PC-3 (cell line): ENCODE data around the gene TAF11L14. TPM values are rescaled to one million over a fixed set of nuclear protein-coding genes. Genes with fewer than 3 reads are reported as not detected.
A peak's percentile ranks its signal among the peaks of the same experiment; 100 is the strongest.

ENCODE experiments used
- ATAC-seq: fragments of 200-7000 bp; cut with Tn5 transposase; 2 replicates; pipeline ENCODE4 v1.9.1; 2020; ENCODE audit warnings: mild to moderate bottlenecking, moderate library complexity
- BruUV-seq: library from RNA; stranded (reverse); fragments of 400-500 nt; replicated peaks from 2 replicates; lab custom pipeline; 2021; lab: Mats Ljungman, UMichigan
- CTCF ChIA-PET: fragments of 300-600 bp; sonication (Branson Sonifier 250); formaldehyde crosslinking; loops from one replicate; lab custom pipeline; 2022; ENCODE audit warnings: antibody characterized with exemption; lab: Charles Lee
- POLR2A ChIA-PET: fragments of 300-600 bp; sonication (Branson Sonifier 250); formaldehyde crosslinking; loops from one replicate; lab custom pipeline; 2022; ENCODE audit warnings: antibody characterized with exemption; ENCODE audit not compliant: unreplicated experiment; lab: Charles Lee
- DNase-seq: peaks from one replicate; pipeline ENCODE4 v3.0.0-alpha.2; 2015
- H2AFZ ChIP-seq: fragments of 300-600 bp; sonication (generic); 2 replicates; pipeline ENCODE4 v1.6.0; 2016; ENCODE audit warnings: antibody characterized with exemption, low read length
- H3F3A ChIP-seq: fragments of 300-600 bp; sonication (generic); one replicate; pipeline ENCODE4 v1.6.0; 2017; ENCODE audit warnings: antibody characterized with exemption, low read length, control low read depth, mild to moderate bottlenecking; ENCODE audit not compliant: unreplicated experiment
- H3K27ac ChIP-seq: fragments of 300-600 bp; sonication (generic); 2 replicates; pipeline ENCODE4 v1.5.1; 2016; ENCODE audit warnings: mild to moderate bottlenecking, low read length
- H3K27me3 ChIP-seq: fragments of 300-600 bp; sonication (generic); 2 replicates; pipeline ENCODE4 v1.6.1; 2016; ENCODE audit warnings: low read length, mixed read lengths
- H3K36me3 ChIP-seq: fragments of 300-600 bp; sonication (generic); 2 replicates; pipeline ENCODE4 v1.6.1; 2016; ENCODE audit warnings: low read depth, mixed run types, low read length, mixed read lengths
- H3K4me1 ChIP-seq: fragments of 300-600 bp; sonication (generic); 2 replicates; pipeline ENCODE4 v1.5.1; 2016; ENCODE audit warnings: low read length; ENCODE audit not compliant: insufficient read depth
- H3K4me2 ChIP-seq: fragments of 300-600 bp; sonication (generic); 2 replicates; pipeline ENCODE4 v1.6.0; 2016; ENCODE audit warnings: low read length
- H3K4me3 ChIP-seq: fragments of 300-600 bp; sonication (generic); 2 replicates; pipeline ENCODE4 v1.5.1; 2016; ENCODE audit warnings: mild to moderate bottlenecking, low read length, mixed read lengths
- H3K79me2 ChIP-seq: fragments of 300-600 bp; sonication (generic); 2 replicates; pipeline ENCODE4 v1.6.1; 2017; ENCODE audit warnings: low read length, mixed read lengths
- H3K9ac ChIP-seq: fragments of 300-600 bp; sonication (generic); 2 replicates; pipeline ENCODE4 v1.6.0; 2016; ENCODE audit warnings: mild to moderate bottlenecking, low read length
- H3K9me2 ChIP-seq: fragments of 300-600 bp; sonication (generic); replicated peaks from 2 replicates; pipeline ENCODE4 v1.6.1; 2016; ENCODE audit warnings: mixed run types, low read length, mixed read lengths
- H3K9me3 ChIP-seq: fragments of 300-600 bp; sonication (generic); 2 replicates; pipeline ENCODE4 v1.6.1; 2016; ENCODE audit warnings: low read length, mixed read lengths
- H4K20me1 ChIP-seq: fragments of 300-600 bp; sonication (generic); 2 replicates; pipeline ENCODE4 v1.6.1; 2016; ENCODE audit warnings: low read length, mixed read lengths
- CTCF ChIP-seq: fragments of 300-600 bp; sonication (generic); conservative IDR thresholded peaks from 2 replicates; pipeline ENCODE4 v1.5.1; 2017; ENCODE audit warnings: antibody characterized with exemption, low read depth, mild to moderate bottlenecking, low read length
- EZH2 ChIP-seq: fragments of 300-600 bp; sonication (generic); IDR thresholded peaks from one replicate; pipeline ENCODE4 v1.6.1; 2017; ENCODE audit warnings: antibody characterized with exemption, mild to moderate bottlenecking, low read length; ENCODE audit not compliant: unreplicated experiment
- EZH2phosphoT487 ChIP-seq: fragments of 300-600 bp; sonication (generic); IDR thresholded peaks from 2 replicates; pipeline ENCODE4 v1.6.1; 2018; ENCODE audit warnings: mild to moderate bottlenecking, antibody characterized with exemption, low read length, borderline replicate concordance
- intact Hi-C: fragments of 100-400 bp; cut with micrococcal nuclease; formaldehyde crosslinking; loops from 2 replicates; pipeline ENCODE4 v1.9.0; 2023
- total RNA-seq: library from RNA; depleted of rRNA; stranded (reverse); fragments of >200 nt; gene quantifications from 2 replicates; pipeline ENCODE4 v1.2.3, GENCODE V29; 2014

Gene TAF11L14
- total RNA-seq, 1 experiment from 2014 or later = not detected

- Histone ChIP-seq H3K79me2 (no peaks in the 10 kb centered on the region), H3K27ac (no peak overlapping the region), H3K9me2 (no peaks in the 10 kb centered on the region), H2AFZ (no peak overlapping the region), H3K9me3 (no peaks in the 10 kb centered on the region), H3K9ac (no peak overlapping the region), H3F3A (no peaks in the 10 kb centered on the region), H3K4me2 (no peak overlapping the region), H3K27me3 (no peaks in the 10 kb centered on the region), H3K36me3 (no peaks in the 10 kb centered on the region), H3K4me3 (no peak overlapping the region), H3K4me1 (peaks cover 12% of the 10 kb centered on the region), H4K20me1 (no peaks in the 10 kb centered on the region)
- TF ChIP-seq EZH2phosphoT487 = no peak
- no peak for TF ChIP-seq CTCF
- TF ChIP-seq EZH2 = no peak
- intact Hi-C loops = no loop called here
- no TSS peak for BruUV-seq
- ChIA-PET POLR2A (no interaction called here), CTCF (no interaction called here)
- no peak for DNase-seq
- ATAC-seq = no peak
Measured at GRCh38 chr5:17614872-17615605, 19.2 kb upstream of the TAF11L14 start.

GRCh38 chr5:17619354-17619753 is 14.9 kb upstream of the TAF11L14 start:
- Histone ChIP-seq H3K4me1 (peaks cover 14% of the 10 kb centered on the region), H3F3A (no peaks in the 10 kb centered on the region), H2AFZ (no peak overlapping the region), H3K9me3 (no peaks in the 10 kb centered on the region), H3K36me3 (no peaks in the 10 kb centered on the region), H3K27me3 (no peaks in the 10 kb centered on the region), H3K9ac (no peak overlapping the region), H3K4me2 (no peak overlapping the region), H3K9me2 (no peaks in the 10 kb centered on the region), H4K20me1 (no peaks in the 10 kb centered on the region), H3K27ac (no peak overlapping the region), H3K79me2 (no peaks in the 10 kb centered on the region), H3K4me3 (no peak overlapping the region)
- intact Hi-C loops = no loop called here
- DNase-seq (peak; percentile 90), ATAC-seq (peak; percentile 77)
- ChIA-PET CTCF (no interaction called here), POLR2A (interaction anchor here (0.6 kb wide), 1 partner anchor 200 kb away, joined by 6 read pairs; no protein-coding TSS in a partner anchor)
- TF ChIP-seq CTCF (no peak), EZH2 (no peak), EZH2phosphoT487 (no peak)
- BruUV-seq = no TSS peak

GRCh38 chr5:17620627-17621026 is 13.6 kb upstream of the TAF11L14 start:
- no TSS peak for BruUV-seq
- CTCF ChIA-PET = no interaction called here
- no peaks in the 10 kb centered on the region for H3F3A ChIP-seq
- no peak overlapping the region for H3K9ac ChIP-seq
- TF ChIP-seq CTCF = peak; percentile 55
- no peak for TF ChIP-seq EZH2
- no peak for ATAC-seq
- intact Hi-C loops = no loop called here
- H3K4me1 ChIP-seq = peaks cover 14% of the 10 kb centered on the region
- no peak overlapping the region for H3K4me2 ChIP-seq
- POLR2A ChIA-PET = no interaction called here
- H3K27me3 ChIP-seq = no peaks in the 10 kb centered on the region
- no peak for DNase-seq
- H3K4me3 ChIP-seq = no peak overlapping the region
- no peaks in the 10 kb centered on the region for H4K20me1 ChIP-seq
- no peaks in the 10 kb centered on the region for H3K9me3 ChIP-seq
- H2AFZ ChIP-seq = no peak overlapping the region
- no peaks in the 10 kb centered on the region for H3K79me2 ChIP-seq
- H3K27ac ChIP-seq = no peak overlapping the region
- H3K9me2 ChIP-seq = no peaks in the 10 kb centered on the region
- H3K36me3 ChIP-seq = no peaks in the 10 kb centered on the region
